PC-9 (cell line): Measurements from ENCODE around the gene CCDC167. TPM values are rescaled to one million over a fixed set of nuclear protein-coding genes. Genes with fewer than 3 reads are reported as not detected.

Experiments
- BruUV-seq: library from RNA; stranded (reverse); fragments of 400-500 nt; replicated peaks from 2 replicates; lab custom pipeline; 2021; lab: Mats Ljungman, UMichigan
- CTCF ChIA-PET: fragments of 300-600 bp; sonication (Branson Sonifier 250); formaldehyde crosslinking; loops from one replicate; lab custom pipeline; 2022; ENCODE audit warnings: antibody characterized with exemption; lab: Charles Lee
- POLR2A ChIA-PET: fragments of 300-600 bp; sonication (Branson Sonifier 250); formaldehyde crosslinking; loops from one replicate; lab custom pipeline; 2022; ENCODE audit warnings: antibody characterized with exemption; ENCODE audit not compliant: unreplicated experiment; lab: Charles Lee
- DNase-seq, 2 experiments: peaks; one replicate each; pipeline versions ENCODE4 v3.0.0 to v3.0.0-alpha.2; 2015 to 2022; ENCODE audit warnings: mixed read lengths in 1 of 2
- H2AFZ ChIP-seq: fragments of 200-600 bp; sonication (generic); 2 replicates; pipeline ENCODE4 v1.8.1; 2017; ENCODE audit warnings: antibody characterized with exemption
- H3F3A ChIP-seq: fragments of 200-600 bp; sonication (generic); 2 replicates; pipeline ENCODE4 v1.8.1; 2017; ENCODE audit warnings: antibody characterized with exemption, mild to moderate bottlenecking, low read depth; ENCODE audit not compliant: insufficient read depth
- H3K27ac ChIP-seq: fragments of 200-600 bp; sonication (generic); 2 replicates; pipeline ENCODE4 v1.6.1; 2016; ENCODE audit warnings: mixed run types
- H3K27me3 ChIP-seq: fragments of 200-600 bp; sonication (generic); 2 replicates; pipeline ENCODE4 v1.6.1; 2016; ENCODE audit warnings: low read depth, mixed run types; ENCODE audit not compliant: insufficient read depth
- H3K36me3 ChIP-seq: fragments of 200-600 bp; sonication (generic); 2 replicates; pipeline ENCODE4 v1.6.1; 2016; ENCODE audit warnings: low read depth, mixed run types
- H3K4me1 ChIP-seq: fragments of 200-600 bp; sonication (generic); replicated peaks from 2 replicates; pipeline ENCODE4 v1.6.1; 2016; ENCODE audit warnings: mixed run types; ENCODE audit not compliant: insufficient read depth
- H3K4me2 ChIP-seq: fragments of 200-600 bp; sonication (generic); 2 replicates; pipeline ENCODE4 v1.6.1; 2017; ENCODE audit warnings: mixed run types
- H3K4me3 ChIP-seq: fragments of 200-600 bp; sonication (generic); 2 replicates; pipeline ENCODE4 v1.6.1; 2016; ENCODE audit warnings: mixed run types
- H3K79me2 ChIP-seq: fragments of 200-600 bp; sonication (generic); 2 replicates; pipeline ENCODE4 v1.6.1; 2017; ENCODE audit warnings: low read depth, mixed run types
- H3K9me2 ChIP-seq: fragments of 200-600 bp; sonication (generic); 2 replicates; pipeline ENCODE4 v1.8.1; 2017; ENCODE audit warnings: mild to moderate bottlenecking; ENCODE audit not compliant: insufficient read depth
- H3K9me3 ChIP-seq: fragments of 200-600 bp; sonication (generic); 2 replicates; pipeline ENCODE4 v1.8.1; 2016; ENCODE audit warnings: low read depth; ENCODE audit not compliant: insufficient read depth
- H4K20me1 ChIP-seq: fragments of 200-600 bp; sonication (generic); 2 replicates; pipeline ENCODE4 v1.8.1; 2017; ENCODE audit not compliant: insufficient read depth
- CTCF ChIP-seq: fragments of 200-600 bp; sonication (generic); conservative IDR thresholded peaks from 2 replicates; pipeline ENCODE4 v1.6.1; 2017; ENCODE audit warnings: mixed run types, antibody characterized with exemption, mild to moderate bottlenecking, moderate library complexity
- EZH2 ChIP-seq: fragments of 200-600 bp; sonication (generic); IDR thresholded peaks from 2 replicates; pipeline ENCODE4 v1.8.0; 2017; ENCODE audit warnings: antibody characterized with exemption, low read depth
- intact Hi-C: fragments of 100-400 bp; cut with micrococcal nuclease; formaldehyde crosslinking; loops from one replicate; pipeline ENCODE4 v1.10.0; 2022; ENCODE audit not compliant: unreplicated experiment
- total RNA-seq: library from RNA; stranded (reverse); gene quantifications from 2 replicates; pipeline ENCODE4 v1.2.3, GENCODE V29; 2021

The CCDC167 gene
- total RNA-seq, 1 experiment from 2014 or later: 29.4 TPM

GRCh38 chr6:37477191-37477590 is 22.5 kb downstream of the CCDC167 start:
- no peaks in the 10 kb centered on the region for H3K9me2 ChIP-seq
- no peaks in the 10 kb centered on the region for H3K79me2 ChIP-seq
- no peak for DNase-seq
- H3K27ac ChIP-seq: no peak overlapping the region
- H3K4me3 ChIP-seq: no peak overlapping the region
- no peaks in the 10 kb centered on the region for H3K9me3 ChIP-seq
- ChIA-PET POLR2A (no interaction called here), CTCF (interaction anchor here (0.7 kb wide), 1 partner anchor 63 kb away, joined by 4 read pairs; no protein-coding TSS in a partner anchor)
- no TSS peak for BruUV-seq
- H3K36me3 ChIP-seq: peaks cover 9% of the 10 kb centered on the region; the same call in 1 of the 2 replicates
- H2AFZ ChIP-seq: no peak overlapping the region
- 0 out of 2 replicates have a peak, but pooled peaks cover 3% of the 10 kb centered on the region for H4K20me1 ChIP-seq
- H3K4me1 ChIP-seq: no peaks in the 10 kb centered on the region
- no peaks in the 10 kb centered on the region; the same call in 1 of the 2 replicates for H3F3A ChIP-seq
- H3K27me3 ChIP-seq: no peaks in the 10 kb centered on the region
- no peak for TF ChIP-seq CTCF
- no peak for TF ChIP-seq EZH2
- intact Hi-C loops: no loop called here
- no peak overlapping the region for H3K4me2 ChIP-seq

- H2AFZ ChIP-seq: no peak overlapping the region
- H3K4me2 ChIP-seq: no peak overlapping the region
- H3K36me3 ChIP-seq: peaks cover 9% of the 10 kb centered on the region; the same call in 1 of the 2 replicates
- H3K9me2 ChIP-seq: no peaks in the 10 kb centered on the region
- no peak for DNase-seq
- ChIA-PET POLR2A (interaction anchor here (0.6 kb wide), 1 partner anchor 28 kb away, joined by 10 read pairs; no protein-coding TSS in a partner anchor), CTCF (no interaction called here)
- no peak overlapping the region for H3K27ac ChIP-seq
- no peak for TF ChIP-seq EZH2
- no peak for TF ChIP-seq CTCF
- no peaks in the 10 kb centered on the region for H3K27me3 ChIP-seq
- no peak overlapping the region for H3K4me3 ChIP-seq
- intact Hi-C loops: no loop called here
- no peaks in the 10 kb centered on the region for H3K9me3 ChIP-seq
- no peaks in the 10 kb centered on the region; the same call in 1 of the 2 replicates for H3F3A ChIP-seq
- H3K4me1 ChIP-seq: no peaks in the 10 kb centered on the region
- H4K20me1 ChIP-seq: peaks cover 3% of the 10 kb centered on the region; the same call in 1 of the 2 replicates
- no TSS peak for BruUV-seq
- H3K79me2 ChIP-seq: no peaks in the 10 kb centered on the region
These were observed 25.4 kb downstream of the CCDC167 start for GRCh38 chr6:37474316-37474715.

- H2AFZ ChIP-seq: no peak overlapping the region
- H3K79me2 ChIP-seq: no peaks in the 10 kb centered on the region
- no peaks in the 10 kb centered on the region for H3K9me2 ChIP-seq
- ChIA-PET POLR2A (interaction anchor here (0.6 kb wide), 2 partner anchors 40 to 435 kb away, joined by 4 to 7 read pairs; partner anchors contain the start of gene CMTR1), CTCF (no interaction called here)
- DNase-seq: peak in 1 of 2 experiments; percentile 41
- H3K4me3 ChIP-seq: no peak overlapping the region
- TF ChIP-seq EZH2 (no peak), CTCF (no peak)
- no peaks in the 10 kb centered on the region for H3K27me3 ChIP-seq
- H3K27ac ChIP-seq: no peak overlapping the region
- peaks cover 2% of the 10 kb centered on the region; the same call in 1 of the 2 replicates for H3K36me3 ChIP-seq
- peaks cover 3% of the 10 kb centered on the region; the same call in 1 of the 2 replicates for H4K20me1 ChIP-seq
- H3K4me2 ChIP-seq: no peak overlapping the region
- H3F3A ChIP-seq: no peaks in the 10 kb centered on the region; the same call in 1 of the 2 replicates
- no TSS peak for BruUV-seq
- no peaks in the 10 kb centered on the region for H3K4me1 ChIP-seq
- intact Hi-C loops: no loop called here
- no peaks in the 10 kb centered on the region for H3K9me3 ChIP-seq
These were observed 26.2 kb downstream of the CCDC167 start for GRCh38 chr6:37473364-37474095.
